A204.1 (cell line): ENCODE results near the gene PRRT3.

Experiments used
- FAIRE-seq: peaks from 2 replicates; lab custom pipeline; 2012; peaks lifted over from hg19 to GRCh38; lab: Jason Lieb, UNC

The PRRT3 gene

DNA sequence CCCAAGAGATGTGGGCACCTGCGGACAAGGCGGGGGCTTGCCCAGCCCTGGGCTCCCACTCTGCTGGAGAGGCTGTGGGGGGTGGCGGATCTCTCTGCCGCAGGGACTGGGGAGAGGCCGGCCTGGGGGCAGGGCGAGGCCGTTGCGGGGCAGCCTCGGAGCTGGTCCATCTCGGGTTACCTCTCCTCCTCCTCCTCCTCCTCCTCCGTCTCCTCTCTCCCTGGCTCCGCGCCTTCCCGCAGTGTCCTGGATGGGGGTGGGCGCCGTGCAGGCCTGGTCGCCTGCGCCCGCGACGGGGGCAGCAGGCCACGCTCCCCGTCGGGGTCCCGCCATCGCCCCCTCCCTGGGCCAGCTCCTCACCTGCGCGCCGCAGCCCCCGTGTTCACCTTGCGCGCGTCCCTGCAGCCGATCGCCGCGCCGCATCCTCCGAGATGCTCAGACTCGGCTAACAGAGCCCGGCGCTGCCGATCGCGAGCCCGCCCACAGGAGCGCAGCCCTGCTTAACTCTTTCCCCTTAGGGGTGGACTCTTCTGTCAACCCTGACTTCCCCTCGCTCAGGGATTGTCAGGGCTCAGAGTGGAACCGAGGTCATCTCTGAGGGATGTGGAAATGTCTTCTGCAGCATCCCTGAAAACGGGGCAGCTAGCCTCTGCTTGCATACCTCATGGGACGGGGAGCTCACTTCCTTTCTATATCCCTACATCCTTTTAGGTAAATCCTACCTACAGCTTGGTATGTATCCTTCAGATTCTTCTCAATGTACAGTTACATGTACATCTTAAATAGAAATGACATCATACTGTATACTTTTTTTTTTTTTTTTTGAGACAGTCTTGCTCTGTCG lies at the start of gene PRRT3:
Gene PRRT3 (minus strand): TSS at position 447 of the 844 bp plus-strand sequence. CDS start 2,293 bp downstream, outside the sequence.
- FAIRE-seq, result no peak

DNA sequence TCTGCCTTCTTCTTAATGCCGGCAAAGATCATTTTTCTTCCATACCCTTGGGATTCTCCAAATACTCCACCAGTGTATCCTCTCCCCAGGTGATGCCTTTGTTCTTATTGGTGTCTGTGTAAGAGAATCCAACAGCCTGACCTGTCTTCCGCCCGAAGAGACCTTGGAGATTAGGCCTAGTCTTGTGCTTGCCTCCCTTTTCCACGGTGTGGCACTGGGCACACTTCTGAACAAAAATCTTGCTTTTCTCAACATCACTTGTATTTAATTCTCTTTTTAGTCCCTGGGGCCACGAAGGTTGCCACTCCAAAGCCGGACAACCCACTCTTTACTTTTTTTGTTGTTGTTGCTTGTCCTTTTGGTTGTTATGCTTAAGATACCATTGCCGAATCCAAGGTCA lies 48.5 kb upstream of the PRRT3 start:
- no peak for FAIRE-seq

DNA sequence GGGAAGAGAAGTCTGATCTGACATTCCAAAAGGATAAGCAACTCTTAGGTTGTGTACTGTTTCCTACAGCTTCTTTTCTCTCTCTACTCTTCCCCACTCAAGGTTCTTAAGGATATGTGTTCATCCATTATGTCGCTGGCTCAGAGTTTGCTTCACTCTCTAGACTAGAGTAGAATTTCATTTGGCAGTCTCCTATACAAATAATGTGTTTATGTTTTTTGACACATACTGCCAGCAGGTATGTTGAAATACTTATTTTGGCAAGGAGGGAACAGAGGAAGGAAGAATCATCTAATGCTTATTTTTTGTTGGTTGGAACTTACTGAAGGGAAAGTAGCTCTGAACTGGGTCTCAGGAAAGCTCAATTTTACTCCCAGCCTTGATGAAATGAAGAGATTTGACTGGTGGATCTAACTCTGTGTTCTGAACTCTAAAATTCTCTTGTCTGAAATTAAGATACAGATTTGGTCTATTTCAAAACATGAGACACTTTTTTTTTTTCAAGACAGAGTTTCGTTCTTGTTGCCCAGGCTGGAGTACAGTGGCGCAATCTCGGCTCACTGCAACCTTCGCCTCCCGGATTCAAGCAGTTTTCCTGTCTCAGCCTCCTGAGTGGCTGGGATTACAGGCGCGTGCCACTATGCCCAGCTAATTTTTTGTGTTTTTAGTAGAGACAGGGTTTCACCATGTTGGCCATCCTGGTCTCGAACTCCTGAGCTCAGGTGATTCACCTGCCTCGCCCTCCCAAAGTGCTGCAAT lies 42.1 kb upstream of the PRRT3 start:
- no peak for FAIRE-seq

DNA sequence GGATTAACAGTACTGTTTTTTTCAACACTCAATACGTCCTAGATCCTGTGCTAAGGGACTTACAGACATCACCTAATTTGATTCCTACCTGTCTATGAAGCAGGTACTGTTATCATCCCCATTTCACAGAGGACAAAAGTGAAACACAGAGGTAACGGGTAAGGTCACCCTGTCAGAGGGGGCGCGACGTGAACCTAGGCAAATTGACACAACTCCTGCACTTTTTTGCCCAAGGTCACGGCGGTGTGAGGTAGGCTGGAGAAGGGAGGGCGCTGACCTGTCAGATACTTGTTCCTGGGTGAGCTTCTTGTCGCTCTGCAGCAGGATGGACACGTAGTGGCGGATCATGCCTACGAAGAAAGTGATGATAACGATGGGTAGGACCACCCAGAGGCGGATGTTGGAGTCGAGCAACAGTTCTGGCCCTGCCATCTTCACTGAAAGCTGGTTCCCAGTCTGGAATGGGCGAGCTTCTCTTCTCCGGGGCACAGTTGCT lies 34.1 kb upstream of the PRRT3 start:
- FAIRE-seq, result no peak

DNA sequence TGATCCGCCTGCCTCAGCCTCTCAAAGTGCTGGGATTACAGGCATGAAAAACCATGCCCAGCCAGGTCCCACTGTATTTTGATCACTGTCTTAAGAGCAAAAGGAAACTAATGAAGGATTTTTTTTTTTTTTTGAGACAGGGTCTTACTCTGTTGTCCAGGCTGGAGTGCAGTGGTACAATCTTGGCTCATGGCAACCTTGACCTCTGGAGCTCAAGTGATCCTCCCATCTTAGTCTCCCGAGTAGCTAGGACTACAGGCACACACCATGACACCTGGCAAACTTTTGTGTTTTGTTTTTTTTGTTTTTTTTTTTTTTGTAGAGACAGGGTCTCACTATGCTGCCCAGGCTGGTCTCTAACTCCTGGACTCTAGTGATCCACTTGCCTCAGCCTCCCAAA lies 28.0 kb upstream of the PRRT3 start:
- FAIRE-seq, result no peak

DNA sequence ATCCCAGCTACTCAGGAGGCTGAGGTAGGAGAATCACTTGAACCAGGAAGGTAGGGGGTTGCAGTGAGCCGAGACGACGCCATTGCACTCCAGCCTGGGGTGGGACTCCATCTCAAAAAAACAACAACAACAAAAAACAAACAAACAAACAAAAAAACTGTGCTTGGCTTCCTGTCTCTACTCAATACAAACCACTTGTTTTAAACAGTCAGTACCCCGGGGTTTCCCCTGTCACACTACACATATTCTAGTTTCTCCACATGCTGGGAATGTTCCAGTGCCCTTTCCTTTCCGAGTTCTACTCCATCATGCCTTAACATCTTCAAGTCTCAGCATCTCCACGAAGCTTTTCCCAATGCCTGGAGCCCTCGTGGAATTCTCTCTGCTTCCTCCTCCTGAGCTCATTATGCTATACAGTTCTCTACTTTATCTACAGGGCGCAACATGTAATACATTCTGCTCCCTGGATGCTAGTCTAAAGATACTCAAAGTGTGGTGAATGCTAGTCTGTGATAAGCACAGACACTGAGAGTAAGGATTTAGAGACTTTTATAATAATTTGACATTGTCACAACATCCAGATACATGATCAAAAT lies 26.6 kb upstream of the PRRT3 start:
- FAIRE-seq, result no peak

DNA sequence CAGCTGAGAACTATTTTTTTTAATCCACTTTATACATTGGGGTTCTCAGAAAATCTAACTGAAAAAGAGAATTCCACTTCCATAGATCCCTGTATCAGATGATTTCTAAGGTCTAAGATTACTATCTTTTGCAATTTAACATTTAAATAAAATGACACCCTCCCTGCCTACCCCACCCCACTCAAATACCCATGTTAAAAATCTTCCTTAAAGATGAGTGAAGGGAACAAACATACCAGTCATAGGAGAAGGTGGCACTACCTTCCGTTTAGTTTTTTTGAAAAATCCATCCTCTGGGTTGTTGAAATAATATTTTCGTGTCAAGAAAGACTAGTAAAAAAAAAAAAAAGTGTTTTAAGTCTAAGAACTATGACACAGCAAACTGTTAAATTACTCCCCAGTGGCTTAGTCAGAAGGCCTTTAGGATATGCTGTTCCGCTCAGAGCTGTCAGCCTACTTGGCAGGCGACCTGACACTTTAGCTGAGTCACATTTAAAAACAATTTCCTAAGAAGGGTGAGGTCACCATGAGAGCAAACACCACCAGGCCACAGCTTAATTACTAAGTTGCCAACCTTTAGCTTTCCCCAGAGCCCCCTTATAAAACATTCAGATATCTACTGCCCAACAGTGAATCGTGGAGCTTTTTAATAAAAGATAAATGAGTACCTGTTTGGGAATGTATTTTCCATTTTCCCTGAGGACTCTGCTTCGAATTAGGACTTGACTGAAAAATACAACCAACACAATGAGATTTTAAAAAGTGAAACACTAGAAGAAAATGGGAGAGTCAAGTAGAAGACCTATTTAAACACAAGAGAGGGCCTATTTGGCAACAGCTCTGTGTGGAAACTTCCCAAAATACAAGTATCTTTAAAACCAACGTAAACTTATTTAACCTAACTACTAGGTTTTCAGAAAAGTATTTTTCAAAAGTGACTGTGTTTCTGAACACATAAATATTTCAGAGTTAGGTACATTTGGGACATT lies 24.8 kb upstream of the PRRT3 start:
- FAIRE-seq, result no peak

DNA sequence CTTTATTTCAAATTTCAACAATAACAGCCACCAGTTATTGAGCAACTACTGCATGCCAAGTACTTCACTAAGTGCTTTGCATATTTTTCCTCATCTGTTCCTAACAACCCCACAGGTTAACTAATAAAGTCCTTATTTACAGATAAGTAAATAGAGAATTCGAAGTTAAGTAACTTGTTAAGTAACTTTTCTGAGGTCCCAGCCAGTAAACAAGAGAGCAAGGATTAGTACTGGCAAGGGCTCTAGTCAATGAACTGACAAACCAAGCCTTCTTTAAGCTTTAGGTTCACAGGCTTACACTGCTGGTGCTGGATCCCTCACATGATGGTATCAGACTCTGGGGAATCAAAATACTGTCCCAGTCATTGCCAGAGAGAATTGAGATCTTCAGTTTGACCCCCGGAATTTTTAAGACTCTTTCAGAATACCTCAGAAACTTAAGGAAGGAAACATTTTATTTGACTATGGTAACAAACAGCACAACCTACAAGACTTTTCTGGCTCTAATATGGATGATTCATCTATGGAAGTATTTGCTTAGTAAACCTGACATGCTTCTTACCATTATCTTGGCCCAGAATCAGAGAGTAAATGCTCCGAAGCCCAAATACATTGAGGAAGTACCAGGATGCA lies 17.9 kb upstream of the PRRT3 start:
- no peak for FAIRE-seq

DNA sequence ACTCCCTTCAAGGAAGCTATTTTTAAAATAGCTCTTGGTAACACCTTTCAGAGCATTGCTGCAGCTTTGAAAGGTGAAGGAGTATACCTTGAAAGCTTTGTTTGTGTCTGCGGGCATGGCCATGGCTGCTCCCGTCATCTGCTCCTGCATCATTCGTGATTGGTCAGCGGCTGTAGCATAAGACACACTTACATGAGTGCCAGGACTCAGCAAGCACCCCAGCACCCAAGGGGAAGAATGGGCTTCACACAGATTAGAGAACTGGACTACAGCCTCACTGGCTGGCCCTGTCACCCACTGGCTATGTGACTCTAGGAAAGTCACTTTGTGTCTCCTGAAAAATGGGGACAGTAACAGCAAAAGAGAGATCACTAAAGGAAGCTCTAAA lies 17.4 kb upstream of the PRRT3 start:
- FAIRE-seq, result no peak

DNA sequence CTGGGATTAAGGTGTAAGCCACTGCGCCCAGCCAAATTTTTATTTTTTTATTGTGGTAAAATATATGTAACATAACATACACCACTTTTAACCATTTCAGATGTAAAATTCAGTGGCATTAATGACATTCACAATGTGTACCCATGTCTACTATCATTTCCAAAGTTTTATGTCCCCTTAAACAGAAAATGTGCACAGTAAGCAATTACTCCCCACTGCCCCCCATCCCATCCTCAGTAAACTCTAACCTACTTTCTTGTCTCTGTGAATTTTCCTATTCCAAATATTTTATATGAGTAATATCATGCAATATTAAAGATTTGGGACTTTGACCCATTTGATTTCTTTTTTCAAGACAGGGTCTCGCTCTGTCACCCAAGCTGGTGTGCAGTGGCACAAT lies 14.6 kb upstream of the PRRT3 start:
- FAIRE-seq, result no peak

DNA sequence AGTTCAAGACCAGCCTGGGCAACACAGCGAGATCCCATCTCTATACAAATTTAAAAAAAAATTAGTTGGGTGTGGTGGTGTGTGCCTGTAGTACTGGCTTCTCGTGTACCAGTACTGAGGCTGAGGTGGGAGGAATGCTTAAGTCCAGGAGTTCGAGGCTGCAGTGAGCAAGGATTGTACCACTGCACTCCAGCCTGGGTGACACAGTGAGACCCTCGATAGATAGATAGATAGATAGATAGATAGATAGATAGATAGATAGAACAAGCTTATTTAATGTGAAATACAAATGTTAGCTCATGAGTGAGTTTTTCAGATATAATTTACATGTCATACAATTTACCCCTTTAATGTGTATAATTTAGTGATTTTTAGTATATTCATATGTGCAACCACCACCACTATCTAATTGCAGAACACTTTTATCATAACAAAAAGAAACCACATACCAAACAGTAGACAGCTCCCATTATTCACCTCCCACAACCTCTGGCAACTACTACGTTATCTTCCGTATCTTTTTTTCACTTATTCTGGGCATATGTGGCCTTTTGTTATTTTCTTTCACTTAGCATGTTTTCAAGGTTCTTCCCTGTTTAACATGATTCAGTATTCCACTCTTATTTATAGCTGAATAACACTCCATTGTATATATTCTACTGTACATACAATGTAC lies 13.1 kb upstream of the PRRT3 start:
- no peak for FAIRE-seq

DNA sequence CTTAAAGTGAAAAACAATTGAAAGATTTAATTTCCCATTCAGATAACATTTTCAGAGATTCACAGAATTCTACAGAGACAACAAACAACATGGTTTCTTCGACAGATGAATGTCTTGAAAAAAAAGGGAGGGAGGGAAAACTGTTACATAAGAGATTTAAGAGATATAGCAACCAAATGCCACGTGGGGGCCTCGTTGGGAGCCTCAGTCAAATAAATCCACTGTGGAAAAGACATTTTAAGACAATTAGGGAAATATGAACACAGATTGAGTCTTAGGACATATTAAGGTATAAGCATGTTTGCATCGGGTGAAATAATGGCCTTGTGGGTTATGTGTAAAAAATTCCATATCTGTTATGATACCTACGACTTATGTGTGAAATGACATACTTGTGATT lies 5.0 kb upstream of the PRRT3 start:
- FAIRE-seq, result no peak

DNA sequence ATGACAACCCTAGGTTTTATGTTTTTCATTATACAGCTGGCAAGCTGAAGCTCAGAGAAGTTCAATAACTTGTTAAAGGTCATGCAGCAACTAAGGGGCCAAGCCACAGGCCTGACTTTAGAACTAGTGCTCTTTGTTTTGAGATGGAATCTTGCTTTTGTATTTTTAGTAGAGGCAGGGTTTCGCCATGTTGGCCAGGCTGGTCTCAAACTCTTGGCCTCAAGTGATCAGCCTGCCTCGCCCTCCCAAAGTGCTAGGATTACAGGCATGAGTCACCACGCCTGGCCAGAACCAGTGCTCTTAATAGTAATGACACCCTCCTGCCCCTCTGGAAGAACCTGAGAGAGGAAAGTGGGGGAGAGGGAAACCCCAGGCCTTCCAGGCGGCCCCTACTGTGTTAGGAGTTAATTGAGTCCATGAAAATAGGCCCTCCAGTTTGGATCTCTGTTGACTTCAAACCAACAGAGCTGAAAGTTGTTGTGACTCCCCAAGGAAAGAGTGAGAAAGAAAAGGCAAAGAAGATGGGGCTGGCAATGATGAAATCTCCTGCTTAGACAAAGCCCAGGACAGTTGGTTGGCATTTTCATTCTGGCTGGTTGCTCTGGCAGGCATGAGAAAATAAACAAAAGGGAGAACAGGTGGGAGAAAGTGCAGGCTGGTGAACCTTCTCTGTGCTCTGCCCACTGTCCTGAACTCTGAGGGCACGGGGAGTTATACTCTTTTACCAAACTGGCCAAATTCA lies 3.6 kb upstream of the PRRT3 start:
- FAIRE-seq, result no peak

DNA sequence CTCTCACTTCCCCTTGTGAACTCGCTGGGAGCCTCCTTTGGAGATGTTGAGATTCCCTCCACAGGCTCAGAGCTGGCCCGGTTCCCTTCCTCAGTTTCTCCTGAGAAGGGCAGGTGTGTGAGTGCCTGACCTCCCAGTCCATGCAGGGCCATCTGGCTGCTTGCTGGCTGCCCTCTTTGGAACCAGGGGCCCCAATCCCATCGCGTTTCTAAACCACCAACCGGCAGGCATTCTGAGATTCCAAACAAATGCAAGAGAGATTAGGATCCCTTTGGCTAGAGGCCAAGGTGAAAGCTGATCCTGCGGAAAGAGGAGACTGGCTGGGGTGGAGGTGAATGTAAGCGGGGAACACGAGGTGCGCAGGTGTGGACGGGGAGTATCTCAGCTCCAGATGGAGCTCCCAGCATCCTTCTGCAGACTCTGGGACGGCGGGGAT lies 2.9 kb upstream of the PRRT3 start:
- FAIRE-seq, result no peak

DNA sequence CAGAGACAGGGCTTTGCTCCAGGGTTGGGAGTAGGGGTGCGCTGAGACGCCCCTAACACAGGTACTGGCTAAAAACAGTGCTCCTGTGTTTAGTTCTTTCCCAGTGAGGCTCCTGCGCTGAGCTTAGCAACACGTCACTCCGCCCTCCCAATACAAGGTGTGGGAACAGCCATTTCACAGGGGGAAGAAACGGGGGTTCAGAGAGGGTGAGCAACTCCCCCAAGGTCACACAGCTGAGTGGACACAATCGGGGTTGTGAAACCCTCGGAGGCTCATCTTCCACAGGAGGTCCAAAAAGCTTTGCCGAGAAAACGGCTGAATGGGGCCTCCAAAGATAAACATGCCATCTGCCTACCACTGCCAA lies 628 bp downstream of the PRRT3 start:
- no peak for FAIRE-seq

DNA sequence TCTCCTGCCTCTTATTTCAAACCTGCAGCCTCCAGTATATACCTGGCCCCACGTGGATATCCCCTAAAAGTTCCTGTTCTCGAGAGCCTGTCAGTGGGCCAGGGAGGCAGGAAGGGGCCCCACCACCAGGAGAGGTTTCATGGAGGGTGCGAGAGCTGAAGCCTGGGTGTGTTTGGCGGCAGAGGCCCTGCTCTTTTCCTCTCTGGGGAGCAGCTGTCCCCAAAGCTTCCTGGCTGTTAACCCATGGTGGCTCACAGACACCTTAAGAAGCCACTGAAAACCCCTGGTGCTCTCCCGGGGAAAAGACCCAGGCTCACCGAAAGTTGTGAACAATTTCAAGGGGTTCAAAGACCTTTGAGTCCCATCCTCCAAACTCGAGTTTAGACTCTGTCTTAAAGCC lies 1.1 kb downstream of the PRRT3 start:
- no peak for FAIRE-seq

DNA sequence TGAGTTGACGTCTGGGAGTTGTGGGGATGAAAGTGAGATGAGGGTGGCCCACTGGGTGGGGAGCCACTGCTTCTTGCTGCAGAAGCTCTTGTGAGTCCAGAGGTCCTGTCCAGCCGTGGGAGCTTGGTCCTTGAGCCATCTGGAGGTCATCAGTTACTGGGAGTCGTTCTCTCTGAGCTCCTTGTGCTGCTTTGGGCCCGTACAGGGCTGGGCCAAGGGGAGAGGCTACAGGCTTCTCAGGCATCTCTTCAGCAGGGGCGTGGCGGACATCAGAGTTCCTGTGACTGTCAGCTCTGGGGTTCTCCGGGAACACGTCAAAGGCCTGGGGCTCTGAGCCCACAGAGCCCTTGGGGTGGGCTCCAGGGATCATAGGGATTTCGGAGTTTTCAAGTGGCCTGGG lies 2.6 kb downstream of the PRRT3 start:
- no peak for FAIRE-seq

DNA sequence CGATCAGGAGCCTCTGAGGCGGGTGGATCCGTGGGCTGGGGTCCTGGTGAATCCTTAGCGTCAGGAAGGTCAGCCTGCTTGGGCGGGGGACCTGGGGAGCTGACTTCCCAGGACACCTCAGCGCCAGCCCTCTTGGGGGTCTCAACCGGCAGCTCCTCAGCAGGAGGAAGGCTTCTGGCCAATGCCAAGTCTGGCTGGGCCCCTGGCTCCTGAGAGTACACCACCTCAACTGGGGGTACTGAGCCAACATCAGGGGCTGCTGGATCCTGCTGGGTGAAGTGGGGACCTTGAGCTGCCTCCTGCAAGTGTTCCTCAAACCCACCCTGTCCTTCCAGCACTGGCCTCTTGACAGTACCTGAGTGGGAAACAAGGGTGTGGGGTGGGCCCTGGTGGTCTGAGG lies 3.1 kb downstream of the PRRT3 start:
- FAIRE-seq, result no peak

DNA sequence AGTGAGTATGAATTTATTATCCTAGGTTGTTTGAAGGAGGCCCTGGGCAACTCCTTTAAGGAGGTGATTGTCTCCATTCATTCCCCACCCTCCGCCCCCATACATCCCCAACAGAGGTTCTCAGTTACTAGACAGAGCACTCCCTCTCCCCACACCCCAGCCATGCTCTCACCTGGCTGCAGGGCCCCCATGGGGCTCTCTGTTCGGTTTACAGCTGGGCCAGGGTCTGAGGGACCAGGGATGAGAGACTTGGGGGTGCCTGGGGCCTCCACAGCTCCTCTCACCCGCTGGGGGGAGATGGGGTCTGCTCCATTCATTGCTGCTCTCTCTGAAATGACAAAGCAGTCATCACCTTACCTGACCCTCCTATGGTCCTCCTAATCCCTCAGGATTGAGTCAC lies 3.6 kb downstream of the PRRT3 start:
- no peak for FAIRE-seq
